HG03045 (cell line): ENCODE data around the gene ITLN2.
"Not testable (repeated sequence)": the region's sequence is repeated elsewhere in the genome, so short reads cannot be mapped to it uniquely, and the experiment has no call there.

Experiments
- ATAC-seq: cut with Tn5 transposase; IDR thresholded peaks from one replicate; pipeline ENCODE4 v1.9.1; 2021; ENCODE audit warnings: mild to moderate bottlenecking, moderate library complexity; ENCODE audit not compliant: unreplicated experiment

ITLN2 gene

GRCh38 chr1:160910170-160910750 lies 44.3 kb downstream of the ITLN2 start:
- no peak for ATAC-seq

- no peak for ATAC-seq
Measured at GRCh38 chr1:160907976-160908375, 46.6 kb downstream of the ITLN2 start.

- no peak for ATAC-seq
Measured at GRCh38 chr1:160905617-160905989, 49.0 kb downstream of the ITLN2 start.

- ATAC-seq = no peak
Measured at GRCh38 chr1:160904783-160905616, 49.6 kb downstream of the ITLN2 start.

- ATAC-seq = not testable (repeated sequence)
Measured at GRCh38 chr1:160902251-160902650, 52.4 kb downstream of the ITLN2 start.

- no peak for ATAC-seq
Measured at GRCh38 chr1:160901768-160902167, 52.8 kb downstream of the ITLN2 start.

- not testable (repeated sequence) for ATAC-seq
Measured at GRCh38 chr1:160900683-160901082, 53.9 kb downstream of the ITLN2 start.
